HG03575 (cell line): ENCODE data around the gene CALR.
"Not testable (repeated sequence)": the region's sequence is repeated elsewhere in the genome, so short reads cannot be mapped to it uniquely, and the experiment has no call there.

Source experiments
- ATAC-seq: cut with Tn5 transposase; IDR thresholded peaks from one replicate; pipeline ENCODE4 v1.9.1; 2021; ENCODE audit not compliant: unreplicated experiment, insufficient number of reproducible peaks, low FRiP score; ENCODE audit errors: extremely low read depth

The CALR gene

GRCh38 chr19:12948612-12949362 is 10.4 kb downstream of the CALR start:
- no peak for ATAC-seq

GRCh38 chr19:12949363-12950283 is 11.2 kb downstream of the CALR start:
- no peak for ATAC-seq

- not testable (repeated sequence) for ATAC-seq
Observed at GRCh38 chr19:12952050-12952449, 13.6 kb downstream of the CALR start.

- ATAC-seq: no peak
Observed at GRCh38 chr19:12952488-12953137, 14.2 kb downstream of the CALR start.

GRCh38 chr19:12953138-12953798 is 14.9 kb downstream of the CALR start:
- ATAC-seq: no peak

- no peak for ATAC-seq
Observed at GRCh38 chr19:12953799-12954611, 15.6 kb downstream of the CALR start.

- ATAC-seq: no peak
Observed at GRCh38 chr19:12954612-12954962, 16.2 kb downstream of the CALR start.

- not testable (repeated sequence) for ATAC-seq
Observed at GRCh38 chr19:12955575-12955974, 17.2 kb downstream of the CALR start.

- no peak for ATAC-seq
Observed at GRCh38 chr19:12955996-12956395, 17.6 kb downstream of the CALR start.

GRCh38 chr19:12956446-12957388 is 18.3 kb downstream of the CALR start, which contains the start of gene GADD45GIP1:
Gene GADD45GIP1, minus strand, starts transcription at chr19:12957223. Its CDS starts 11 bp downstream, at chr19:12957212.
- ATAC-seq: no peak

- ATAC-seq: not testable (repeated sequence)
Observed at GRCh38 chr19:12957389-12957952, 19.1 kb downstream of the CALR start.

GRCh38 chr19:12959481-12959880 is 21.1 kb downstream of the CALR start:
- ATAC-seq: no peak

- ATAC-seq: no peak
Observed at GRCh38 chr19:12965017-12965811, 26.8 kb downstream of the CALR start.

GRCh38 chr19:12965812-12966135 is 27.4 kb downstream of the CALR start:
- no peak for ATAC-seq

GRCh38 chr19:12967907-12968306 is 29.5 kb downstream of the CALR start:
- ATAC-seq: no peak

- no peak for ATAC-seq
Observed at GRCh38 chr19:12969292-12969988, 31.0 kb downstream of the CALR start, which contains the start of gene DAND5. Gene DAND5, plus strand, starts transcription at chr19:12969576. Its CDS starts 85 bp downstream, at chr19:12969661.
